GM18951 (cell line): ENCODE measurements around the gene TTC9B.

Experiments
- POLR2A ChIP-seq: IDR thresholded peaks from 4 replicates; pipeline ENCODE4 v1.6.1; 2011; ENCODE audit warnings: mild to moderate bottlenecking; ENCODE audit not compliant: insufficient read length, insufficient read depth; ENCODE audit errors: extremely low read depth
- in situ Hi-C: fragments of 300-500 bp; cut with MboI; formaldehyde crosslinking; loops from one replicate; pipeline ENCODE4 v1.12.0; 2022; ENCODE audit warnings: low sequenced_read_pairs, mixed read lengths, inconsistent platforms; ENCODE audit not compliant: unreplicated experiment

TTC9B gene

GRCh38 chr19:40255619-40256166 lies 37.5 kb upstream of the TTC9B start:
- TF ChIP-seq POLR2A: no peak
- in situ Hi-C loops: no loop called here

DNA sequence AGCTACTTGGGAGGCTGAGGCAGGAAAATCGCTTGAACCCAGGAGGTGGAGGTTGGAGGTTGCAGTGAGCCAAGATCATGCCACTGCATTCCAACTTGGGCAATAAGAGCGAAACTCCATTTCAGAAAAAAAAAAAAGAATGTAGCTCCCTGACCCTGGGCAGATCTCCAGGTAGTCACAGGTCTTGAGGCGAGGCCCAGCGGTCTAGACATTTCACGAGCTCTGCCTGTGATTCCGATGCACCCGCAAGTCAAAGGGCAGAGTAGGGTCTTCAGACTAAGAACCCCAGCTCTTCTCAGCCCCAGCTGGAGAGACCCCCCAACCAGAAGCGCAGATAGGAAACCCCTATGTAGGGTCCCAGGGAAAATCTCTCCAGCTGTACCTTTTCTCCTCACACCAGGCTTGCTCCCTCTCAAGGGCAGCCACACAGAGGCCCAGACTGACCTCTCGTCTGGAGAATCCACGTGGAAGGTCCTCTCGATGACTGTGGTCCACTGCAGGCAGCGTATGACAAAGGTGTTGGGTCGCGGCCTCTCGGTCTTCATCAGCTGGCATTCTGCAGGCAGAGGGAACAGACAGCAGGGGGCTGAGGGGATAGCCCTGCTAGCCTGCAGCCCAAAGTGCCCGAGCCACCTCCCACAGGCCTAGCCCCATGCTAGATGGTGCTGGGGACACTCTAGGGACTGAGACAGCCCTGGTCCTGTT lies 36.7 kb upstream of the TTC9B start:
- in situ Hi-C loops: no loop called here
- TF ChIP-seq POLR2A: no peak

DNA sequence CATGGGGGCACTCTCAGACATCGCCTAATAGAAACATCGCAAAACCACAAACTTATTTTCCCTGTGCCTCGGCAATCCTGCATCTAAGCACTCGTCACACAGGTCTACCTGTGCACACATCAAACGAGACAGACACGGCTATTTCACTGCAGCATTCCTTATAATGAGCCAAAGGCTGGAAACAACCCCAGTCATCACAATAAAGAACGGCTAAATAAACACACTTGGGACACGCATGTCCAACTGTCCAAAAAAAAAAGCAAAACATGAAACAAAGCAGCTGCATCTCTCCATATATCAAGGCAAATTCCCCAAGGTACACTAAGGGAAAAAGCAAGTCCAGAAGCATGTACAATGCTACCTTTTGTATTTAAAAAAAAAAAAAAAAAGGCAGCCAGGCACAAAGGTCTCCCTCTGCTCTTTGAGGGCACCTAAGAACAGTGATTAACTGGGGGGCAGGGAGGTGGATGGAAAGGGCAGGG lies 35.5 kb upstream of the TTC9B start:
- TF ChIP-seq POLR2A: no peak
- in situ Hi-C loops: no loop called here

- in situ Hi-C loops: no loop called here
- no peak for TF ChIP-seq POLR2A
These were observed 34.2 kb upstream of the TTC9B start for GRCh38 chr19:40252395-40252794.

GRCh38 chr19:40251991-40252390 lies 33.8 kb upstream of the TTC9B start:
- in situ Hi-C loops: no loop called here
- no peak for TF ChIP-seq POLR2A

DNA sequence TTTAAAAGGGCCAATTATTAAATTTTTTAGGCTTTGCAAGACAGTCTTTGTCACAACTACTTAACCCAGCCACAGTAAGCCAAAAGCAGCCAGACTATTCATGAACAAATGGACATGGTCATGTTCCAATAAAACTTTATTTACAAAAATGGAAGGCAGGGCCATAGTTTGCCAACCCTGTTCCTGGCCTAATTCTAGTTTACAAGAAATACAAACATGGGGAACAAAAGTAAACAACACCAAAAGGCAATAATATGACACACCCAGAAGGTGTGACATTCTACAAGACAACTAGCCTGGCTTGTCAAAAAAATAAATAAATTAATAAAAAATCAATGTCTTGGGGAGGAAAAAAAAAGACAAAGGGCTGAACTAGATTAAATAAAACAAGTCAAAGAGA lies 33.1 kb upstream of the TTC9B start:
- in situ Hi-C loops: no loop called here

DNA sequence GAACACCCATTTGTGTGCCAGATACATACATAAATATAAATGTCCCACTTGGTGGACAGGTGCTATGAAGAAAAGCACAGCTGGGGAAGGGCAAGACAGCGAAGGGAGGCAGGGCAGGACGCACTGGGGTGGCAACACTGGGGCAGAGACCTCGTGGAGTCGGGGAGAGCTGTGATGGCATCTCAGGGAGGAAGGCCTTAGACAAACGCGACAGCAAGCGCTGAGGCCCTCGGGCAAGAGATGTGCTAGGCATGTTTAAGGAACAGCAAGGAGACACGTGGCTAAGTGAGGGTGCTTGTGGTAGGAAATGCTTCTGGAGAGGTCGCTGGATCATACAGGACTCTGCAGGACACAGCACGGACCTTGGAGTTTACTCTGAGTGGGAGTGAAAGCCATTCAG lies 31.6 kb upstream of the TTC9B start:
- no peak for TF ChIP-seq POLR2A
- in situ Hi-C loops: no loop called here

More for the DNA sequence above, 33.1 kb upstream of the TTC9B start:
- no peak for TF ChIP-seq POLR2A

GRCh38 chr19:40249201-40249600 lies 31.0 kb upstream of the TTC9B start:
- in situ Hi-C loops: no loop called here
- no peak for TF ChIP-seq POLR2A

- no peak for TF ChIP-seq POLR2A
- in situ Hi-C loops: no loop called here
These were observed 29.6 kb upstream of the TTC9B start for GRCh38 chr19:40247735-40248262.

GRCh38 chr19:40247178-40247577 lies 29.0 kb upstream of the TTC9B start:
- in situ Hi-C loops: no loop called here
- no peak for TF ChIP-seq POLR2A

GRCh38 chr19:40246292-40247073 lies 28.3 kb upstream of the TTC9B start:
- TF ChIP-seq POLR2A: no peak
- in situ Hi-C loops: no loop called here

DNA sequence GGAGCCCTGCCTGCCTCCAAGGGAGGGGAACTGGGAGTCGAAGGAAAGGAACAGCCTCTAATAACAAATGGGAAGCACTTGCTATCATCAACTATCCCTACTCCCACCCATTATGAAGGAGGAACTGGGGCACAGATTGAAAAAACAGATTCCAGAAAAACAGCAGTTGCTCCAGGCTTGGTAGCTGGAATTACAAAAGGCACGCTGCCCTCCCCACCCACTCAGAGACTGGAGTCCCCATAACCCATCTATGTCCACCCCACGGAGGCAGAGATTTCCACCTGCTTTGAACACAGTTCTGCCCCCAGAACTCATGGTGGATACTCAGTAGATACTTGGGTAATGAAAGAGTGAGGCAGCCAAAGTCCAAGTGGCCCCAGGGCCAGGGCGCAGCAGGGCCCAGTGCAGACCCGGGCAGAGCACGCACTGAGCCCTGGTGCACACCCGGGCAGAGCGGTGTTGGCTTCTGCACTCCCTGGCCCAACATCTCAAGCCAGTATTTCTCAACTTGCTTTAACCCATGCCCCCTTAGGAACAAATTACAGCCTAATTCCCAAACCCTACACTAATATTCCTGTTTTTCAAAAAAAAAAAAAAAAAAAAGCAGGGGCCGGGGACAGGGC lies 27.4 kb upstream of the TTC9B start:
- in situ Hi-C loops: no loop called here
- no peak for TF ChIP-seq POLR2A
